PC-9 (cell line): ENCODE results near the gene UFM1. TPM values are rescaled to one million over a fixed set of nuclear protein-coding genes. Genes with fewer than 3 reads are reported as not detected.
"Not testable (repeated sequence)": the region's sequence is repeated elsewhere in the genome, so short reads cannot be mapped to it uniquely, and the experiment has no call there.

ENCODE experiments used
- BruUV-seq: library from RNA; stranded (reverse); fragments of 400-500 nt; replicated peaks from 2 replicates; lab custom pipeline; 2021; lab: Mats Ljungman, UMichigan
- CTCF ChIA-PET: fragments of 300-600 bp; sonication (Branson Sonifier 250); formaldehyde crosslinking; loops from one replicate; lab custom pipeline; 2022; ENCODE audit warnings: antibody characterized with exemption; lab: Charles Lee
- POLR2A ChIA-PET: fragments of 300-600 bp; sonication (Branson Sonifier 250); formaldehyde crosslinking; loops from one replicate; lab custom pipeline; 2022; ENCODE audit warnings: antibody characterized with exemption; ENCODE audit not compliant: unreplicated experiment; lab: Charles Lee
- DNase-seq, 2 experiments: peaks; one replicate each; pipeline versions ENCODE4 v3.0.0 to v3.0.0-alpha.2; 2015 to 2022; ENCODE audit warnings: mixed read lengths in 1 of 2
- H2AFZ ChIP-seq: fragments of 200-600 bp; sonication (generic); 2 replicates; pipeline ENCODE4 v1.8.1; 2017; ENCODE audit warnings: antibody characterized with exemption
- H3F3A ChIP-seq: fragments of 200-600 bp; sonication (generic); 2 replicates; pipeline ENCODE4 v1.8.1; 2017; ENCODE audit warnings: antibody characterized with exemption, mild to moderate bottlenecking, low read depth; ENCODE audit not compliant: insufficient read depth
- H3K27ac ChIP-seq: fragments of 200-600 bp; sonication (generic); 2 replicates; pipeline ENCODE4 v1.6.1; 2016; ENCODE audit warnings: mixed run types
- H3K27me3 ChIP-seq: fragments of 200-600 bp; sonication (generic); 2 replicates; pipeline ENCODE4 v1.6.1; 2016; ENCODE audit warnings: low read depth, mixed run types; ENCODE audit not compliant: insufficient read depth
- H3K36me3 ChIP-seq: fragments of 200-600 bp; sonication (generic); 2 replicates; pipeline ENCODE4 v1.6.1; 2016; ENCODE audit warnings: low read depth, mixed run types
- H3K4me1 ChIP-seq: fragments of 200-600 bp; sonication (generic); replicated peaks from 2 replicates; pipeline ENCODE4 v1.6.1; 2016; ENCODE audit warnings: mixed run types; ENCODE audit not compliant: insufficient read depth
- H3K4me2 ChIP-seq: fragments of 200-600 bp; sonication (generic); 2 replicates; pipeline ENCODE4 v1.6.1; 2017; ENCODE audit warnings: mixed run types
- H3K4me3 ChIP-seq: fragments of 200-600 bp; sonication (generic); 2 replicates; pipeline ENCODE4 v1.6.1; 2016; ENCODE audit warnings: mixed run types
- H3K79me2 ChIP-seq: fragments of 200-600 bp; sonication (generic); 2 replicates; pipeline ENCODE4 v1.6.1; 2017; ENCODE audit warnings: low read depth, mixed run types
- H3K9me2 ChIP-seq: fragments of 200-600 bp; sonication (generic); 2 replicates; pipeline ENCODE4 v1.8.1; 2017; ENCODE audit warnings: mild to moderate bottlenecking; ENCODE audit not compliant: insufficient read depth
- H3K9me3 ChIP-seq: fragments of 200-600 bp; sonication (generic); 2 replicates; pipeline ENCODE4 v1.8.1; 2016; ENCODE audit warnings: low read depth; ENCODE audit not compliant: insufficient read depth
- H4K20me1 ChIP-seq: fragments of 200-600 bp; sonication (generic); 2 replicates; pipeline ENCODE4 v1.8.1; 2017; ENCODE audit not compliant: insufficient read depth
- CTCF ChIP-seq: fragments of 200-600 bp; sonication (generic); conservative IDR thresholded peaks from 2 replicates; pipeline ENCODE4 v1.6.1; 2017; ENCODE audit warnings: mixed run types, antibody characterized with exemption, mild to moderate bottlenecking, moderate library complexity
- EZH2 ChIP-seq: fragments of 200-600 bp; sonication (generic); IDR thresholded peaks from 2 replicates; pipeline ENCODE4 v1.8.0; 2017; ENCODE audit warnings: antibody characterized with exemption, low read depth
- intact Hi-C: fragments of 100-400 bp; cut with micrococcal nuclease; formaldehyde crosslinking; loops from one replicate; pipeline ENCODE4 v1.10.0; 2022; ENCODE audit not compliant: unreplicated experiment
- total RNA-seq: library from RNA; stranded (reverse); gene quantifications from 2 replicates; pipeline ENCODE4 v1.2.3, GENCODE V29; 2021

Gene UFM1
- total RNA-seq, 1 experiment from 2014 or later = 32.3 TPM

DNA sequence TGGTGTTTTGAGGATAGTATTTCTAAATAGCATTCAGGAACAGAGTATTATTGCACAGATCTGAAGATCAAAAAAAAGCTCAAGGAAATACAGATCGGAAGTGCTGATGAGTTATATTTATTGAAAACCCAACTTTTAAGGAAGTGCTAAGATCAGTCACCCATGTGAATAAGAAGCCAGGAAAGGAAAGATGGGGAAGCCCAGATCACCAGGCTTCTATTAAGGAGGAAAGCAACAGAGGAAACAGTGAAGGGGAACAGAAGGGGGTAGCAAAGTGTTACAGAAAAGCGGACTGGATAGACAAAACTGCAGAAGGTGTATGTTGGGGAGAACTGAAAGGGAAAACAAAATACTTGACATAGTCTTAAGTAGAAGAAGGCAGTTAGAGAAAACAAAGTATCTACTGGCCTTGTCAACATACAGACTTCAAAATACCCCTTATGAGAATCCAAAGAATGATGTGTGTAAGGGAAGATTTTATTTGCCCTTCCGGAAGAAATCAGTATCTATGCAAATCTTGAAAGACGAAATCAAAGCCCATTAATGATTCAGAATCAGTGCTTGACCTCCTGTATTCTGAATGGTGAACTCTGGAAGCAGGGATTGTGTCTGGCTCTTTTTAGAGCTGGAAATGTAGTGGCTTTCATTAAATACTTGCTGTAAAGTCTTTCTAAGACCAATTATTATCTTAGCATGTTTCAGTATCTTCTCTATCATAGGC lies 12.1 kb downstream of the UFM1 start:
- H3K9me2 ChIP-seq = no peaks in the 10 kb centered on the region
- CTCF ChIA-PET = no interaction called here
- intact Hi-C loops = no loop called here

DNA sequence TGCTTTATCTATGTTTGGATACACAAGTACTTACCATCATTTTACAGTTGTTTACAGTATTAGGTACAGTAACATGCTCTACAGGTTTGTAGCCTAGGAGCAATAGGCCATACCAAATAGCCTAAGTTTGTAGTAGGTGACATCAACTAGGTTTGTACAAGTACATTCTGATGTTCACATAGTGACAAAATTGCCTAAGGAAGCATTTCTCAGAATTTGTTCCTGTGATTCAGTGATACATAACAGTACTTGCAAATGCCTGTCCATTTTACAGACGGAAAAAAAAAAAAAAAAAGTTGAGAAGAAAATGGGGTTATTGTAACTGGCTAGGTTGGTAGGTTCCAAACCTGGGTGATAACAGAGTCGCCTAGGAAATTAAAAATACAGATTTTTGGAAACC lies 13.6 kb downstream of the UFM1 start:
- Histone ChIP-seq H3K27ac (no peak overlapping the region), H3K4me1 (peaks cover 9% of the 10 kb centered on the region; the same call in 1 of the 2 replicates), H4K20me1 (peaks cover 9% of the 10 kb centered on the region; the same call in 1 of the 2 replicates), H3F3A (peaks cover 15% of the 10 kb centered on the region; the same call in 1 of the 2 replicates), H3K9me3 (no peaks in the 10 kb centered on the region), H3K4me2 (no peak overlapping the region), H3K36me3 (peaks cover 28% of the 10 kb centered on the region), H3K79me2 (no peaks in the 10 kb centered on the region), H3K27me3 (no peaks in the 10 kb centered on the region), H3K4me3 (no peak overlapping the region), H2AFZ (no peak overlapping the region), H3K9me2 (no peaks in the 10 kb centered on the region)
- DNase-seq = no peak
- intact Hi-C loops = no loop called here
- ChIA-PET CTCF (no interaction called here), POLR2A (no interaction called here)
- BruUV-seq = no TSS peak
- TF ChIP-seq EZH2 (no peak), CTCF (no peak)

More for the DNA sequence above, 12.1 kb downstream of the UFM1 start:
- no peaks in the 10 kb centered on the region for H3K4me1 ChIP-seq
- H3K79me2 ChIP-seq = no peaks in the 10 kb centered on the region
- BruUV-seq = no TSS peak
- no peak overlapping the region for H3K4me3 ChIP-seq
- no peaks in the 10 kb centered on the region for H3K27me3 ChIP-seq
- H3K27ac ChIP-seq = no peak overlapping the region
- H3K36me3 ChIP-seq = peaks cover 33% of the 10 kb centered on the region
- TF ChIP-seq CTCF (no peak), EZH2 (no peak)
- POLR2A ChIA-PET = no interaction called here
- H3K9me3 ChIP-seq = no peaks in the 10 kb centered on the region
- H2AFZ ChIP-seq = no peak overlapping the region
- no peak overlapping the region for H3K4me2 ChIP-seq
- DNase-seq = no peak
- peaks cover 15% of the 10 kb centered on the region; the same call in 1 of the 2 replicates for H3F3A ChIP-seq
- peaks cover 9% of the 10 kb centered on the region; the same call in 1 of the 2 replicates for H4K20me1 ChIP-seq

DNA sequence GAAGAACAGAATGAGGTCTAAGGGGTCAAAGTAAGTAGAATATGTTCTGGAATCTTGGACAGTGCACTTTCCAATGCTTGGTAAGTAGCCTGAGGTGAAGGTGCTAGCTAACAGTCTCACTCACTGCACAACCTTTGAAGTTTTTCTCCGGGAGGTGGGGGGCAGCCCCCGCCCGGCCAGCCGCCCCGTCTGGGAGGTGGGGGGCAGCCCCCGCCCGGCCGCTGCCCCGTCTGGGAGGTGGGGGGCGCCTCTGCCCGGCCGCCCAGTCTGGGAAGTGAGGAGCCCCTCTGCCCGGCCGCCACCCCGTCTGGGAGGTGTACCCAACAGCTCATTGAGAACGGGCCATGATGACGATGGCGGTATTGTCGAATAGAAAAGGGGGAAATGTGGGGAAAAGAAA lies 14.1 kb downstream of the UFM1 start:
- POLR2A ChIA-PET, H3K4me2 ChIP-seq, intact Hi-C loops, H3K4me3 ChIP-seq, H3K9me2 ChIP-seq, CTCF ChIA-PET, H3K9me3 ChIP-seq, H3K4me1 ChIP-seq, H4K20me1 ChIP-seq, H3K27ac ChIP-seq, BruUV-seq, DNase-seq, H3K27me3 ChIP-seq, H2AFZ ChIP-seq, H3K79me2 ChIP-seq: not testable (repeated sequence)
- peaks cover 26% of the 10 kb centered on the region for H3K36me3 ChIP-seq
- peaks cover 15% of the 10 kb centered on the region; the same call in 1 of the 2 replicates for H3F3A ChIP-seq
